ENCODE measurements around the gene LRRC56.

LRRC56 gene

GRCh38 chr11:490186-490929, 47.0 kb upstream of the LRRC56 start:
- no peak for TF ChIP-seq CTCF (IDR thresholded peaks at IDR 0.05; ENCODE audit: insufficient read depth, low read depth, low read length, missing control alignments)
- H3K4me3 ChIP-seq (ENCODE audit: low read depth, low read length): no peak overlapping the region
- DNase-seq (ENCODE audit: low read depth): no peak

GRCh38 chr11:490930-491260, 46.4 kb upstream of the LRRC56 start:
- no peak overlapping the region for H3K4me3 ChIP-seq (ENCODE audit: low read depth, low read length)
- TF ChIP-seq CTCF (IDR thresholded peaks at IDR 0.05; ENCODE audit: insufficient read depth, low read depth, low read length, missing control alignments): no peak
- no peak for DNase-seq (ENCODE audit: low read depth)

- no peak overlapping the region for H3K4me3 ChIP-seq (ENCODE audit: low read depth, low read length)
- TF ChIP-seq CTCF (IDR thresholded peaks at IDR 0.05; ENCODE audit: insufficient read depth, low read depth, low read length, missing control alignments): no peak
- DNase-seq (ENCODE audit: low read depth): no peak
These were observed 46.0 kb upstream of the LRRC56 start for GRCh38 chr11:491358-491757.

GRCh38 chr11:492427-493226, 44.7 kb upstream of the LRRC56 start:
- no peak overlapping the region for H3K4me3 ChIP-seq (ENCODE audit: low read depth, low read length)
- TF ChIP-seq CTCF (IDR thresholded peaks at IDR 0.05; ENCODE audit: insufficient read depth, low read depth, low read length, missing control alignments): no peak
- no peak for DNase-seq (ENCODE audit: low read depth)

GRCh38 chr11:494761-495536, 42.4 kb upstream of the LRRC56 start:
- no peak for TF ChIP-seq CTCF (IDR thresholded peaks at IDR 0.05; ENCODE audit: insufficient read depth, low read depth, low read length, missing control alignments)
- H3K4me3 ChIP-seq (ENCODE audit: low read depth, low read length): no peak overlapping the region
- DNase-seq (ENCODE audit: low read depth): no peak

- TF ChIP-seq CTCF (IDR thresholded peaks at IDR 0.05; ENCODE audit: insufficient read depth, low read depth, low read length, missing control alignments): no peak
- no peak for DNase-seq (ENCODE audit: low read depth)
- H3K4me3 ChIP-seq (ENCODE audit: low read depth, low read length): no peak overlapping the region
These were observed 41.8 kb upstream of the LRRC56 start for GRCh38 chr11:495537-495931.

All from GM12865 (cell line).